ENCODE measurements around the gene TNN. TPM values are rescaled to one million over a fixed set of nuclear protein-coding genes. Genes with fewer than 3 reads are reported as not detected.

The TNN gene
- total and polyA plus RNA-seq, 10 of the 15 experiments (the other 5 are each of a cell fraction or from before 2014, with no cell fraction given) = 0.05 to 0.17 (median 0.11) TPM

DNA sequence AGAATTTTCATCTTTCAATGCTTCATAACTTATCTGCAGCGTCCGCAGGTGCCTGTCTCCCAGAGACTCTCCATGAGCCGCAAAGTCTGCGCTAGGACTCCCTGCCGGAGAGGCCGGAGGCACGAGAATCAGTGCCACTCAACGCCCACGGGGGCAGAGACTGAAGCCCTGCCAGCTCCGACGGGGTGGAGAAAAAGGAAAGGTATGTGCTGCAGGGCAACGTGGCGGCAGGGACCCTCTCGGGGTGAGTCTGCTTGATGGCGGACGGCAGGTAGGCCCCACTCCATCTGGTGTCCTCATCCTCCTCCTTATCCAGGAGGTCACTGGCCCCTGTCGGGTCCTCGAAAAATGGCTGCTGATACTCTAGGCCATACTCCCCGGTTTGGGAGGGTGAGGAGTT, 22.5 kb upstream of the TNN start:
- H3K9me3 ChIP-seq (replicated peaks; ENCODE audit: control insufficient read depth, insufficient read depth, low read length) = no peaks in the 10 kb centered on the region
- H3K4me1 ChIP-seq (ENCODE audit: control insufficient read depth, insufficient read depth, low read length) = no peaks in the 10 kb centered on the region
- CTCF ChIA-PET = no interaction called here
- ATAC-seq (no peak), FAIRE-seq (no peak), DNase-seq (ENCODE audit: low read depth, low spot score) (no peak)
- no peak overlapping the region for H3K4me2 ChIP-seq (ENCODE audit: control insufficient read depth, insufficient read depth)
- H3K4me3 ChIP-seq = no peak overlapping the region
- TF ChIP-seq, protein P1, sequence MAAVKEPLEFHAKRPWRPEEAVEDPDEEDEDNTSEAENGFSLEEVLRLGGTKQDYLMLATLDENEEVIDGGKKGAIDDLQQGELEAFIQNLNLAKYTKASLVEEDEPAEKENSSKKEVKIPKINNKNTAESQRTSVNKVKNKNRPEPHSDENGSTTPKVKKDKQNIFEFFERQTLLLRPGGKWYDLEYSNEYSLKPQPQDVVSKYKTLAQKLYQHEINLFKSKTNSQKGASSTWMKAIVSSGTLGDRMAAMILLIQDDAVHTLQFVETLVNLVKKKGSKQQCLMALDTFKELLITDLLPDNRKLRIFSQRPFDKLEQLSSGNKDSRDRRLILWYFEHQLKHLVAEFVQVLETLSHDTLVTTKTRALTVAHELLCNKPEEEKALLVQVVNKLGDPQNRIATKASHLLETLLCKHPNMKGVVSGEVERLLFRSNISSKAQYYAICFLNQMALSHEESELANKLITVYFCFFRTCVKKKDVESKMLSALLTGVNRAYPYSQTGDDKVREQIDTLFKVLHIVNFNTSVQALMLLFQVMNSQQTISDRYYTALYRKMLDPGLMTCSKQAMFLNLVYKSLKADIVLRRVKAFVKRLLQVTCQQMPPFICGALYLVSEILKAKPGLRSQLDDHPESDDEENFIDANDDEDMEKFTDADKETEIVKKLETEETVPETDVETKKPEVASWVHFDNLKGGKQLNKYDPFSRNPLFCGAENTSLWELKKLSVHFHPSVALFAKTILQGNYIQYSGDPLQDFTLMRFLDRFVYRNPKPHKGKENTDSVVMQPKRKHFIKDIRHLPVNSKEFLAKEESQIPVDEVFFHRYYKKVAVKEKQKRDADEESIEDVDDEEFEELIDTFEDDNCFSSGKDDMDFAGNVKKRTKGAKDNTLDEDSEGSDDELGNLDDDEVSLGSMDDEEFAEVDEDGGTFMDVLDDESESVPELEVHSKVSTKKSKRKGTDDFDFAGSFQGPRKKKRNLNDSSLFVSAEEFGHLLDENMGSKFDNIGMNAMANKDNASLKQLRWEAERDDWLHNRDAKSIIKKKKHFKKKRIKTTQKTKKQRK (IDR thresholded peaks at IDR 0.05; ENCODE audit: low read depth, low read length) = no peak
- TF ChIP-seq FOXK2 (IDR thresholded peaks at IDR 0.05) (no peak), NR2C2 (IDR thresholded peaks at IDR 0.05; ENCODE audit: borderline replicate concordance, control insufficient read depth, insufficient read length, low read depth) (no peak), POLR2AphosphoS5 (IDR thresholded peaks at IDR 0.05; ENCODE audit: low read length) (no peak), PML (IDR thresholded peaks at IDR 0.05; ENCODE audit: low read length) (no peak), BCL11A (IDR thresholded peaks at IDR 0.05; ENCODE audit: low read depth, low read length) (no peak), SP1 (IDR thresholded peaks at IDR 0.05; ENCODE audit: low read depth, low read length) (no peak), FOS (IDR thresholded peaks at IDR 0.05; ENCODE audit: borderline replicate concordance, extremely low read depth, insufficient read length) (no peak), DPF2 (IDR thresholded peaks at IDR 0.05) (no peak), POLR2A (IDR thresholded peaks at IDR 0.05; ENCODE audit: low read depth, low read length) (no peak), NBN (IDR thresholded peaks at IDR 0.05) (no peak)
- TF ChIP-seq, protein P2, sequence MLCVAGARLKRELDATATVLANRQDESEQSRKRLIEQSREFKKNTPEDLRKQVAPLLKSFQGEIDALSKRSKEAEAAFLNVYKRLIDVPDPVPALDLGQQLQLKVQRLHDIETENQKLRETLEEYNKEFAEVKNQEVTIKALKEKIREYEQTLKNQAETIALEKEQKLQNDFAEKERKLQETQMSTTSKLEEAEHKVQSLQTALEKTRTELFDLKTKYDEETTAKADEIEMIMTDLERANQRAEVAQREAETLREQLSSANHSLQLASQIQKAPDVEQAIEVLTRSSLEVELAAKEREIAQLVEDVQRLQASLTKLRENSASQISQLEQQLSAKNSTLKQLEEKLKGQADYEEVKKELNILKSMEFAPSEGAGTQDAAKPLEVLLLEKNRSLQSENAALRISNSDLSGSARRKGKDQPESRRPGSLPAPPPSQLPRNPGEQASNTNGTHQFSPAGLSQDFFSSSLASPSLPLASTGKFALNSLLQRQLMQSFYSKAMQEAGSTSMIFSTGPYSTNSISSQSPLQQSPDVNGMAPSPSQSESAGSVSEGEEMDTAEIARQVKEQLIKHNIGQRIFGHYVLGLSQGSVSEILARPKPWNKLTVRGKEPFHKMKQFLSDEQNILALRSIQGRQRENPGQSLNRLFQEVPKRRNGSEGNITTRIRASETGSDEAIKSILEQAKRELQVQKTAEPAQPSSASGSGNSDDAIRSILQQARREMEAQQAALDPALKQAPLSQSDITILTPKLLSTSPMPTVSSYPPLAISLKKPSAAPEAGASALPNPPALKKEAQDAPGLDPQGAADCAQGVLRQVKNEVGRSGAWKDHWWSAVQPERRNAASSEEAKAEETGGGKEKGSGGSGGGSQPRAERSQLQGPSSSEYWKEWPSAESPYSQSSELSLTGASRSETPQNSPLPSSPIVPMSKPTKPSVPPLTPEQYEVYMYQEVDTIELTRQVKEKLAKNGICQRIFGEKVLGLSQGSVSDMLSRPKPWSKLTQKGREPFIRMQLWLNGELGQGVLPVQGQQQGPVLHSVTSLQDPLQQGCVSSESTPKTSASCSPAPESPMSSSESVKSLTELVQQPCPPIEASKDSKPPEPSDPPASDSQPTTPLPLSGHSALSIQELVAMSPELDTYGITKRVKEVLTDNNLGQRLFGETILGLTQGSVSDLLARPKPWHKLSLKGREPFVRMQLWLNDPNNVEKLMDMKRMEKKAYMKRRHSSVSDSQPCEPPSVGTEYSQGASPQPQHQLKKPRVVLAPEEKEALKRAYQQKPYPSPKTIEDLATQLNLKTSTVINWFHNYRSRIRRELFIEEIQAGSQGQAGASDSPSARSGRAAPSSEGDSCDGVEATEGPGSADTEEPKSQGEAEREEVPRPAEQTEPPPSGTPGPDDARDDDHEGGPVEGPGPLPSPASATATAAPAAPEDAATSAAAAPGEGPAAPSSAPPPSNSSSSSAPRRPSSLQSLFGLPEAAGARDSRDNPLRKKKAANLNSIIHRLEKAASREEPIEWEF (IDR thresholded peaks at IDR 0.05; ENCODE audit: insufficient replicate concordance, low read depth, low read length) = no peak
- H3K36me3 ChIP-seq (ENCODE audit: control insufficient read depth in 2 of 2, insufficient read depth in 2 of 2, low read length in 1 of 2) = no peaks in the 10 kb centered on the region
- RAD21 ChIA-PET (ENCODE audit: unreplicated experiment) = no interaction called here
- in situ Hi-C loops (cut with MboI) = no loop called here
- no peaks in the 10 kb centered on the region for H4K20me1 ChIP-seq (ENCODE audit: control insufficient read depth, insufficient read depth)
- H3K27ac ChIP-seq (ENCODE audit: control insufficient read depth, insufficient read depth) = no peak overlapping the region
- H3K79me2 ChIP-seq (ENCODE audit: control insufficient read depth, insufficient read depth, low read length) = no peaks in the 10 kb centered on the region
- intact Hi-C loops (cut with micrococcal nuclease; ENCODE audit: unreplicated experiment) = no loop called here
- H2AFZ ChIP-seq (ENCODE audit: control insufficient read depth, low read depth, low read length) = no peak overlapping the region
- POLR2A ChIA-PET = no interaction called here
- SMC1A ChIA-PET (ENCODE audit: uncharacterized antibody, unreplicated experiment) = no interaction called here
- 0 out of 4 replicates have a peak, but pooled peaks cover 0 to 3% of the 10 kb centered on the region in 2 experiments for H3K27me3 ChIP-seq (replicated peaks in 1 of 2; ENCODE audit: control insufficient read depth in 2 of 2, insufficient read depth in 2 of 2, low read length in 1 of 2)
- WGBS (ENCODE audit: insufficient coverage, insufficient replicate concordance, low lambda C conversion rate, missing lambda C conversion rate) = 75% methylated on average over 19 of the region's 19 CpGs
- no peak overlapping the region for H3K9ac ChIP-seq (ENCODE audit: control insufficient read depth, insufficient read depth, low read length)
- BruUV-seq (replicated peaks) = no TSS peak

All from GM12878 (cell line).